CD14-positive monocyte (primary cell): ENCODE measurements around the gene SPOP. TPM values are rescaled to one million over a fixed set of nuclear protein-coding genes. Genes with fewer than 3 reads are reported as not detected.

Experiments
- DNase-seq, 3 donors: peaks; one replicate each; pipeline ENCODE4 v3.0.0-alpha.2; 2011 to 2022
- H2AFZ ChIP-seq: 2 replicates; pipeline ENCODE4 v1.6.0; 2012; ENCODE audit warnings: mild to moderate bottlenecking, low read depth, low read length, inconsistent platforms; ENCODE audit not compliant: insufficient read depth, poor library complexity, severe bottlenecking
- H3K27ac ChIP-seq, 2 donors: 1 replicate in 1 of 2; 2 replicates in 1 of 2; pipeline ENCODE4 v1.5.1; 2012 to 2013; ENCODE audit warnings: low read length in 2 of 2, control low read depth in 1 of 2, inconsistent platforms in 1 of 2, low read depth in 1 of 2, mild to moderate bottlenecking in 1 of 2
- H3K27me3 ChIP-seq, 2 donors: one replicate each; pipeline versions ENCODE4 v1.6.0 to v1.6.1; 2011 to 2013; ENCODE audit warnings: low read length in 2 of 2; ENCODE audit not compliant: control insufficient read depth in 2 of 2, insufficient read depth in 2 of 2
- H3K36me3 ChIP-seq, 2 donors: replicated peaks in 1 of 2; 1 replicate in 1 of 2; 2 replicates in 1 of 2; pipeline versions ENCODE4 v1.5.1 to v1.6.1; 2012 to 2013; ENCODE audit warnings: low read length in 2 of 2, control low read depth in 1 of 2, inconsistent platforms in 1 of 2, mild to moderate bottlenecking in 1 of 2; ENCODE audit not compliant: insufficient read depth in 2 of 2, control insufficient read depth in 1 of 2
- H3K4me1 ChIP-seq, 2 donors: 1 replicate in 1 of 2; 2 replicates in 1 of 2; pipeline versions ENCODE4 v1.5.1 to v1.6.1; 2012 to 2013; ENCODE audit warnings: low read length in 2 of 2, control low read depth in 1 of 2, inconsistent platforms in 1 of 2, mild to moderate bottlenecking in 1 of 2, moderate library complexity in 1 of 2; ENCODE audit not compliant: insufficient read depth in 2 of 2, control insufficient read depth in 1 of 2
- H3K4me2 ChIP-seq: replicated peaks from 2 replicates; pipeline ENCODE3; 2012; ENCODE audit warnings: low read length, moderate library complexity, mild to moderate bottlenecking; ENCODE audit not compliant: poor library complexity, severe bottlenecking; ENCODE audit errors: extremely low read depth
- H3K4me3 ChIP-seq, 3 experiments: fragments of 200-600 bp in 1 of 3; sonication (generic) in 1 of 3; replicated peaks in 1 of 3; 1 replicate in 2 of 3; 2 replicates in 1 of 3; pipeline ENCODE4 v1.5.1; 2011 to 2013; ENCODE audit warnings: low read length in 3 of 3, mild to moderate bottlenecking in 3 of 3, control low read depth in 2 of 3, low read depth in 2 of 3, inconsistent platforms in 1 of 3, moderate library complexity in 1 of 3
- H3K79me2 ChIP-seq: 2 replicates; pipeline ENCODE4 v1.6.0; 2012; ENCODE audit warnings: mild to moderate bottlenecking, control low read depth, inconsistent platforms, low read length, moderate library complexity; ENCODE audit not compliant: insufficient read depth
- H3K9ac ChIP-seq: 2 replicates; pipeline ENCODE4 v1.6.0; 2017; ENCODE audit warnings: low read length, mild to moderate bottlenecking; ENCODE audit not compliant: insufficient read depth, poor library complexity, severe bottlenecking
- H3K9me3 ChIP-seq, 2 donors: replicated peaks in 1 of 2; 1 replicate in 1 of 2; 2 replicates in 1 of 2; pipeline versions ENCODE4 v1.5.1 to v1.6.1; 2012 to 2013; ENCODE audit warnings: low read length in 2 of 2, control low read depth in 1 of 2; ENCODE audit not compliant: control insufficient read depth in 1 of 2, insufficient read depth in 1 of 2
- H4K20me1 ChIP-seq: 2 replicates; pipeline ENCODE4 v1.6.0; 2012; ENCODE audit warnings: mild to moderate bottlenecking, low read length, control low read depth, moderate library complexity; ENCODE audit not compliant: insufficient read depth
- H3K27ac Mint-ChIP-seq, 7 donors: one replicate each; pipeline ENCODE4 v1.8.0; 2020; ENCODE audit warnings: mild to moderate bottlenecking in 7 of 7, mixed read lengths in 7 of 7, moderate library complexity in 6 of 7, inconsistent platforms in 2 of 7
- H3K27me3 Mint-ChIP-seq, 3 donors: one replicate each; pipeline ENCODE4 v1.8.0; 2021 to 2022; ENCODE audit warnings: low read depth in 3 of 3, mild to moderate bottlenecking in 3 of 3, mixed read lengths in 3 of 3, moderate library complexity in 3 of 3, inconsistent platforms in 1 of 3
- H3K36me3 Mint-ChIP-seq, 2 donors: one replicate each; pipeline ENCODE4 v1.8.0; 2020; ENCODE audit warnings: mixed read lengths in 2 of 2, inconsistent platforms in 1 of 2, mild to moderate bottlenecking in 1 of 2
- H3K4me1 Mint-ChIP-seq: one replicate; pipeline ENCODE4 v1.8.0; 2020; ENCODE audit warnings: mild to moderate bottlenecking, mixed read lengths
- H3K4me3 Mint-ChIP-seq, 2 donors: one replicate each; pipeline ENCODE4 v1.8.0; 2020; ENCODE audit warnings: mild to moderate bottlenecking in 2 of 2, mixed read lengths in 2 of 2, moderate library complexity in 1 of 2
- H3K9me3 Mint-ChIP-seq, 7 donors: one replicate each; pipeline ENCODE4 v1.8.0; 2020 to 2022; ENCODE audit warnings: mixed read lengths in 7 of 7, mild to moderate bottlenecking in 6 of 7, moderate library complexity in 6 of 7, inconsistent platforms in 2 of 7
- WGBS: methylation state at CpG from one replicate; pipeline ENCODE4 v1.1.5; 2013; ENCODE audit warnings: missing lambda C conversion rate; ENCODE audit not compliant: insufficient coverage; 5-methylcytosine and 5-hydroxymethylcytosine counted together
- intact Hi-C, 2 donors: fragments of 100-400 bp; cut with micrococcal nuclease; formaldehyde crosslinking; loops; one replicate each; pipeline versions ENCODE4 v1.15.0 to v1.15.1; 2023
- polyA plus RNA-seq, 3 donors: library from polyadenylated mRNA; depleted of rRNA in 1 of 3; unstranded in 2 of 3; stranded (reverse) in 1 of 3; fragments of 300-500 nt in 2 of 3; fragments of >200 nt in 1 of 3; fragmentation: Illumina TruSeq in 2 of 3; gene quantifications; 1 replicate in 2 of 3; 2 replicates in 1 of 3; pipeline ENCODE4 v1.2.3, GENCODE V29; 2012 to 2021
- TF ChIP-seq, protein P1 (sequence below): fragments of 200-600 bp; IDR thresholded peaks from one replicate; pipeline ENCODE4 v1.8.0; 2022; ENCODE audit warnings: antibody characterized with exemption, mild to moderate bottlenecking

SPOP gene
- polyA plus RNA-seq, 3 donors: 41.3 to 65.5 (median 63.2) TPM

- Histone ChIP-seq H3K4me2 (no peak overlapping the region), H3K27me3 (no peaks in the 10 kb centered on the region), H2AFZ (no peak overlapping the region), H3K4me1 (peaks cover 8% of the 10 kb centered on the region in 2 donors), H3K4me3 (no peak overlapping the region), H3K9me3 (no peaks in the 10 kb centered on the region), H4K20me1 (peaks cover 31% of the 10 kb centered on the region), H3K79me2 (no peaks in the 10 kb centered on the region), H3K27ac (no peak overlapping the region), H3K9ac (no peak overlapping the region), H3K36me3 (peaks cover 38 to 85% of the 10 kb centered on the region in 2 donors)
- Mint-ChIP-seq H3K27ac (no peak overlapping the region), H3K4me3 (no peak overlapping the region), H3K27me3 (no peaks in the 10 kb centered on the region), H3K9me3 (peaks cover 0 to 7% (median 0%) of the 10 kb centered on the region in 7 donors), H3K4me1 (peaks cover 13% of the 10 kb centered on the region), H3K36me3 (peaks cover 66 to 83% of the 10 kb centered on the region in 2 donors)
- intact Hi-C loops: loop anchor here in 1 of 2 donors (10.0 kb wide), 1 partner anchor 59 kb away; no protein-coding TSS in a partner anchor
- WGBS: 100% methylated on average over 1 of the region's 4 CpGs
- TF ChIP-seq, protein P1, sequence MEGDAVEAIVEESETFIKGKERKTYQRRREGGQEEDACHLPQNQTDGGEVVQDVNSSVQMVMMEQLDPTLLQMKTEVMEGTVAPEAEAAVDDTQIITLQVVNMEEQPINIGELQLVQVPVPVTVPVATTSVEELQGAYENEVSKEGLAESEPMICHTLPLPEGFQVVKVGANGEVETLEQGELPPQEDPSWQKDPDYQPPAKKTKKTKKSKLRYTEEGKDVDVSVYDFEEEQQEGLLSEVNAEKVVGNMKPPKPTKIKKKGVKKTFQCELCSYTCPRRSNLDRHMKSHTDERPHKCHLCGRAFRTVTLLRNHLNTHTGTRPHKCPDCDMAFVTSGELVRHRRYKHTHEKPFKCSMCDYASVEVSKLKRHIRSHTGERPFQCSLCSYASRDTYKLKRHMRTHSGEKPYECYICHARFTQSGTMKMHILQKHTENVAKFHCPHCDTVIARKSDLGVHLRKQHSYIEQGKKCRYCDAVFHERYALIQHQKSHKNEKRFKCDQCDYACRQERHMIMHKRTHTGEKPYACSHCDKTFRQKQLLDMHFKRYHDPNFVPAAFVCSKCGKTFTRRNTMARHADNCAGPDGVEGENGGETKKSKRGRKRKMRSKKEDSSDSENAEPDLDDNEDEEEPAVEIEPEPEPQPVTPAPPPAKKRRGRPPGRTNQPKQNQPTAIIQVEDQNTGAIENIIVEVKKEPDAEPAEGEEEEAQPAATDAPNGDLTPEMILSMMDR: no peak
- no peak for DNase-seq
Observed at GRCh38 chr17:49595328-49595727, 82.6 kb downstream of the SPOP start.

DNA sequence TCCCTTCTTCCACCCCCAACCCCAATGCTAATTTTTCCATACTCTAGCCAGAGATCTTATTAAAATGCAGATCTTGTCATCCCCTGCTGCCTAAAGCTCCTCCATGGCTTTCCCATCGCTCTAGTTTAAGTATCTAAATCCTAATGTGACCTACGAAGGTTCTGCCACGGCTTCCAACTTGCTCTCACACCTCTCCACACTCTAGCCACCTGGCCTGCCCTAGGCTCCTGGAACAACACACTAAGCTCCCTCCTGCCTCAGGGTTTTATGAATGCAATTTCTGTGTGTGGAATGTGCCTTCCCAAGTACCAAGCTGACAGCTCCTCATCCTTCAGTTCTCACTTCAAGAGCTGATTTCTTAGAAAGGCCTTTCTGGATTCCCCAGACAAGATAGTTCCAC lies 85.6 kb downstream of the SPOP start:
- Histone ChIP-seq H3K27ac (no peak overlapping the region), H3K27me3 (no peaks in the 10 kb centered on the region), H3K36me3 (peaks cover 14 to 54% of the 10 kb centered on the region in 2 donors), H3K79me2 (no peaks in the 10 kb centered on the region), H2AFZ (no peak overlapping the region), H3K4me1 (no peaks in the 10 kb centered on the region), H4K20me1 (peaks cover 10% of the 10 kb centered on the region), H3K9ac (no peak overlapping the region), H3K9me3 (no peaks in the 10 kb centered on the region), H3K4me3 (no peak overlapping the region), H3K4me2 (no peak overlapping the region)
- Mint-ChIP-seq H3K4me3 (no peak overlapping the region), H3K9me3 (peaks cover 0 to 5% (median 0%) of the 10 kb centered on the region in 7 donors), H3K27ac (peak overlapping the region in 1 of 7 donors; percentile 15), H3K4me1 (peaks cover 3% of the 10 kb centered on the region), H3K36me3 (peaks cover 38 to 60% of the 10 kb centered on the region in 2 donors), H3K27me3 (no peaks in the 10 kb centered on the region)
- TF ChIP-seq, protein P1: no peak
- intact Hi-C loops: loop anchor here in 1 of 2 donors (10.0 kb wide), 1 partner anchor 63 kb away; no protein-coding TSS in a partner anchor
- WGBS: 100% methylated on average over 3 of the region's 3 CpGs
- no peak for DNase-seq
